ENCODE results near the gene PSIP1. TPM values are rescaled to one million over a fixed set of nuclear protein-coding genes. Genes with fewer than 3 reads are reported as not detected.

The PSIP1 gene
- total and polyA plus RNA-seq, 2 donors (not counting 1 experiment from before 2014, with no cell fraction given) = 51.2 to 73.3 TPM

DNA sequence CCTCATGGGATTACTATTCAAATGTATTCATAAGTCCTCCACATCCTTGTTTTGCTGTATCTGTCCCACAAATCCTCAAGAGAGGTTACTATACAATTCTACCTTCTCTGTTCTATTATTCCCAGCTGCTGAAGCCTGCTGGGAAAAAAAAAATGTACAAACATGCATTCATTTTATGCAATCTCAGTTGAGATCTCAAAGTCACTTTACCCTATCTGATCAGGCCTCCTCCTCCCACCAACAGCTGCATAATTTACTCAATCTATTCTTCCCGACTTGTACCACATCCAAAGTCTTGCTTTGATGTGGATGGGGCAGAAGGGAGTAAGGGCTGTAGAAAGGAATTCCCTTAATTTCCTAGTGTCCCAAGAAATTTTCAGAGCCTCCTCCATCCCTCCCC lies 28.6 kb downstream of the PSIP1 start:
- Histone ChIP-seq H2AFZ (ENCODE audit: low read length) (no peak overlapping the region), H3K27ac (ENCODE audit: insufficient read depth, low read length) (no peak overlapping the region), H3K4me2 (ENCODE audit: extremely low read depth, insufficient read depth, low read length) (no peak overlapping the region), H3K27me3 (ENCODE audit: control insufficient read depth, insufficient read depth, low read length) (no peaks in the 10 kb centered on the region), H3K9me3 (ENCODE audit: control insufficient read depth, insufficient read depth, low read depth, low read length) (no peaks in the 10 kb centered on the region), H3K4me3 (replicated peaks in 1 of 4; ENCODE audit: control extremely low read depth in 1 of 4, insufficient read depth in 1 of 4, low read depth in 3 of 4, low read length in 4 of 4) (no peak overlapping the region), H3K79me2 (ENCODE audit: control insufficient read depth, insufficient read depth, low read length) (no peaks in the 10 kb centered on the region), H4K20me1 (ENCODE audit: control insufficient read depth, extremely low read depth, insufficient read depth, low read length) (no peaks in the 10 kb centered on the region), H3K4me1 (ENCODE audit: control insufficient read depth, extremely low read depth, insufficient read depth, low read length) (no peaks in the 10 kb centered on the region), H3K36me3 (ENCODE audit: control insufficient read depth, insufficient read depth, low read length) (no peaks in the 10 kb centered on the region), H3K9ac (ENCODE audit: insufficient read depth, low read length) (no peak overlapping the region)
- TF ChIP-seq EZH2 (IDR thresholded peaks at IDR 0.05; ENCODE audit: low read length, missing control alignments) = no peak
- TF ChIP-seq, protein P1, sequence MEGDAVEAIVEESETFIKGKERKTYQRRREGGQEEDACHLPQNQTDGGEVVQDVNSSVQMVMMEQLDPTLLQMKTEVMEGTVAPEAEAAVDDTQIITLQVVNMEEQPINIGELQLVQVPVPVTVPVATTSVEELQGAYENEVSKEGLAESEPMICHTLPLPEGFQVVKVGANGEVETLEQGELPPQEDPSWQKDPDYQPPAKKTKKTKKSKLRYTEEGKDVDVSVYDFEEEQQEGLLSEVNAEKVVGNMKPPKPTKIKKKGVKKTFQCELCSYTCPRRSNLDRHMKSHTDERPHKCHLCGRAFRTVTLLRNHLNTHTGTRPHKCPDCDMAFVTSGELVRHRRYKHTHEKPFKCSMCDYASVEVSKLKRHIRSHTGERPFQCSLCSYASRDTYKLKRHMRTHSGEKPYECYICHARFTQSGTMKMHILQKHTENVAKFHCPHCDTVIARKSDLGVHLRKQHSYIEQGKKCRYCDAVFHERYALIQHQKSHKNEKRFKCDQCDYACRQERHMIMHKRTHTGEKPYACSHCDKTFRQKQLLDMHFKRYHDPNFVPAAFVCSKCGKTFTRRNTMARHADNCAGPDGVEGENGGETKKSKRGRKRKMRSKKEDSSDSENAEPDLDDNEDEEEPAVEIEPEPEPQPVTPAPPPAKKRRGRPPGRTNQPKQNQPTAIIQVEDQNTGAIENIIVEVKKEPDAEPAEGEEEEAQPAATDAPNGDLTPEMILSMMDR (conservative IDR thresholded peaks at IDR 0.05 in 1 of 2, IDR thresholded peaks at IDR 0.05 in 1 of 2; ENCODE audit: low read depth in 1 of 2, low read length in 2 of 2) = no peak
- peak in 1 of 2 donors; percentile 12 for DNase-seq (ENCODE audit: low read depth in 2 of 2)

DNA sequence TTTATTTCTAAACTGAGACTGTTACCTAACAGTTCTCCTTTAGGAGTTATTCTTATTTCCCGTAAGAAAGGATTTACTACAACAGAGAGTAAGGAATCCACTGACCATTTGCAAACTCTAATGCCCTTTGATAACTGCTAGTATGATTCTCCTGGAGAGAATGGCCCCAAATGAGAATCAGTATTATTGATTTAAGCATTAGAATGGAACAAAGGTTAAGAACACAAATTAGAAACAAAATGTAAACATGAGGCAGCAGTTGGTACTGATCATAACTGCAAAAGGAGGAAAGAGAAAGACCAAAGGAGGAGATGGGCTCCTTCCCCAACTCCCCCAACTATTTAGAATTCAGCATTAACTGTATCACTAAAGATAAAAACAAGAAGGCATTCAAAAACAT lies 30.7 kb downstream of the PSIP1 start:
- Histone ChIP-seq H3K27me3 (ENCODE audit: control insufficient read depth, insufficient read depth, low read length) (no peaks in the 10 kb centered on the region), H3K4me2 (ENCODE audit: extremely low read depth, insufficient read depth, low read length) (no peak overlapping the region), H3K9me3 (ENCODE audit: control insufficient read depth, insufficient read depth, low read depth, low read length) (no peaks in the 10 kb centered on the region), H3K79me2 (ENCODE audit: control insufficient read depth, insufficient read depth, low read length) (no peaks in the 10 kb centered on the region), H4K20me1 (ENCODE audit: control insufficient read depth, extremely low read depth, insufficient read depth, low read length) (no peaks in the 10 kb centered on the region), H3K9ac (ENCODE audit: insufficient read depth, low read length) (no peak overlapping the region), H2AFZ (ENCODE audit: low read length) (no peak overlapping the region), H3K36me3 (ENCODE audit: control insufficient read depth, insufficient read depth, low read length) (no peaks in the 10 kb centered on the region), H3K4me3 (replicated peaks in 1 of 4; ENCODE audit: control extremely low read depth in 1 of 4, insufficient read depth in 1 of 4, low read depth in 3 of 4, low read length in 4 of 4) (no peak overlapping the region), H3K4me1 (ENCODE audit: control insufficient read depth, extremely low read depth, insufficient read depth, low read length) (no peaks in the 10 kb centered on the region), H3K27ac (ENCODE audit: insufficient read depth, low read length) (no peak overlapping the region)
- TF ChIP-seq, protein P1 (conservative IDR thresholded peaks at IDR 0.05 in 1 of 2, IDR thresholded peaks at IDR 0.05 in 1 of 2; ENCODE audit: low read depth in 1 of 2, low read length in 2 of 2) = no peak
- no peak for TF ChIP-seq EZH2 (IDR thresholded peaks at IDR 0.05; ENCODE audit: low read length, missing control alignments)
- no peak for DNase-seq (ENCODE audit: low read depth in 2 of 2)

DNA sequence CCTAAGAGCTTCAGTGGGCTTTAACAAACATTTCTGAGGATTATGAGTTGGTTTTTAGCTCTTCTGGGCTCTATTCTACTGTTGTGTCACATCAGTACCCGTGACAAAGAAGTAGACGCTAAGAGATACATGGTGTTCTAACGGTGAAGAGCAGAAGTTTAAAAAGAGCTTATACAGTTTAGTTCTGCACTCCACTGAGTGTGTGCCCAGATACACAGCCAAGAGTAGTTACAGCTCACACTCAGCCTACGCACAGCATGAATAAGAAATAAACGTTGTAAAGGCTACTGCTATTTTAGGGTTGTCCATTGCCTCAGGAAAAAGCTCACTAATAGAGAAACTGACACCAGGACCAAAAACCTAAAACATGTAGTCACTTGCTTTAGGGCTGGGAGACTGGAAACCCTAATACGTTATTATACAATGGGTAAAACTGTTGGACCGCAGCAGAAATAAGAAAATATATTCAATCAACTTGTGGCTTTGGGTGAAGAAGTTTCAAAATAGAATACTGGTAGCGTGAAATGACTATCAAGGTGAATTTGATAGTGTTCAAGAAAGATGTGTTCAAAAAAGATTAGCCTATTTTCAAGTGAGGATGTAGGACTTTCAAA lies 34.7 kb downstream of the PSIP1 start:
- no peak for TF ChIP-seq EZH2 (IDR thresholded peaks at IDR 0.05; ENCODE audit: low read length, missing control alignments)
- TF ChIP-seq, protein P1 (conservative IDR thresholded peaks at IDR 0.05 in 1 of 2, IDR thresholded peaks at IDR 0.05 in 1 of 2; ENCODE audit: low read depth in 1 of 2, low read length in 2 of 2) = no peak
- Histone ChIP-seq H3K4me2 (ENCODE audit: extremely low read depth, insufficient read depth, low read length) (no peak overlapping the region), H3K36me3 (ENCODE audit: control insufficient read depth, insufficient read depth, low read length) (no peaks in the 10 kb centered on the region), H3K79me2 (ENCODE audit: control insufficient read depth, insufficient read depth, low read length) (no peaks in the 10 kb centered on the region), H3K4me1 (ENCODE audit: control insufficient read depth, extremely low read depth, insufficient read depth, low read length) (no peaks in the 10 kb centered on the region), H3K9ac (ENCODE audit: insufficient read depth, low read length) (no peak overlapping the region), H3K27ac (ENCODE audit: insufficient read depth, low read length) (no peak overlapping the region), H3K27me3 (ENCODE audit: control insufficient read depth, insufficient read depth, low read length) (no peaks in the 10 kb centered on the region), H3K4me3 (replicated peaks in 1 of 4; ENCODE audit: control extremely low read depth in 1 of 4, insufficient read depth in 1 of 4, low read depth in 3 of 4, low read length in 4 of 4) (no peak overlapping the region), H3K9me3 (ENCODE audit: control insufficient read depth, insufficient read depth, low read depth, low read length) (no peaks in the 10 kb centered on the region), H2AFZ (ENCODE audit: low read length) (no peak overlapping the region), H4K20me1 (ENCODE audit: control insufficient read depth, extremely low read depth, insufficient read depth, low read length) (no peaks in the 10 kb centered on the region)
- no peak for DNase-seq (ENCODE audit: low read depth in 2 of 2)

All from fibroblast of lung (primary cell).